GM19025 (cell line): Measurements from ENCODE around the gene ADORA1.

ENCODE experiments used
- ATAC-seq: cut with Tn5 transposase; IDR thresholded peaks from one replicate; pipeline ENCODE4 v1.9.1; 2021; ENCODE audit warnings: mild to moderate bottlenecking, low read depth, moderate library complexity; ENCODE audit not compliant: unreplicated experiment

ADORA1 gene

GRCh38 chr1:203153051-203153988 is 25.8 kb downstream of the ADORA1 start:
- no peak for ATAC-seq

- no peak for ATAC-seq
Observed at GRCh38 chr1:203153989-203154821, 26.7 kb downstream of the ADORA1 start.

- no peak for ATAC-seq
Observed at GRCh38 chr1:203156280-203156679, 28.8 kb downstream of the ADORA1 start.

GRCh38 chr1:203158423-203158822 is 30.9 kb downstream of the ADORA1 start:
- no peak for ATAC-seq

GRCh38 chr1:203158960-203159665 is 31.6 kb downstream of the ADORA1 start:
- no peak for ATAC-seq

GRCh38 chr1:203159844-203160243 is 32.3 kb downstream of the ADORA1 start:
- no peak for ATAC-seq

GRCh38 chr1:203161175-203161574 is 33.6 kb downstream of the ADORA1 start:
- ATAC-seq, result no peak

GRCh38 chr1:203161703-203162102 is 34.2 kb downstream of the ADORA1 start:
- no peak for ATAC-seq

- ATAC-seq, result no peak
Observed at GRCh38 chr1:203162403-203162802, 34.9 kb downstream of the ADORA1 start.

GRCh38 chr1:203163891-203164635 is 36.5 kb downstream of the ADORA1 start:
- no peak for ATAC-seq

GRCh38 chr1:203165101-203165799 is 37.7 kb downstream of the ADORA1 start:
- ATAC-seq, result no peak

- ATAC-seq, result no peak
Observed at GRCh38 chr1:203165800-203166161, 38.3 kb downstream of the ADORA1 start.

- ATAC-seq, result no peak
Observed at GRCh38 chr1:203166192-203166940, 38.8 kb downstream of the ADORA1 start.

- no peak for ATAC-seq
Observed at GRCh38 chr1:203167026-203167912, 39.7 kb downstream of the ADORA1 start.

- ATAC-seq, result no peak
Observed at GRCh38 chr1:203167913-203168200, 40.3 kb downstream of the ADORA1 start.

GRCh38 chr1:203168256-203168786 is 40.8 kb downstream of the ADORA1 start:
- no peak for ATAC-seq

GRCh38 chr1:203168991-203169390 is 41.5 kb downstream of the ADORA1 start:
- no peak for ATAC-seq
